ENCODE data around the gene NT5C3A.

Gene NT5C3A

GRCh38 chr7:33091641-33092191 is 29.1 kb upstream of the NT5C3A start:
- TF ChIP-seq CTCF (conservative IDR thresholded peaks at IDR 0.05; ENCODE audit: low read depth), result no peak
- ChIA-PET POLR2A (ENCODE audit: low non-redundant PET) (no interaction called here), CTCF (no interaction called here)
- no peak overlapping the region for H3K27ac ChIP-seq
- no peak for DNase-seq (ENCODE audit: low spot score)

GRCh38 chr7:33091111-33091531 is 28.5 kb upstream of the NT5C3A start:
- ChIA-PET POLR2A (ENCODE audit: low non-redundant PET) (no interaction called here), CTCF (no interaction called here)

GRCh38 chr7:33089142-33089541 is 26.6 kb upstream of the NT5C3A start:
- TF ChIP-seq CTCF (conservative IDR thresholded peaks at IDR 0.05; ENCODE audit: low read depth), result no peak
- CTCF ChIA-PET, result interaction anchor here (0.6 kb wide), 1 partner anchor 13 kb away, joined by 3 read pairs; no protein-coding TSS in a partner anchor
- H3K27ac ChIP-seq, result no peak overlapping the region
- POLR2A ChIA-PET (ENCODE audit: low non-redundant PET), result no interaction called here
- no peak for DNase-seq (ENCODE audit: low spot score)

More at GRCh38 chr7:33091111-33091531, 28.5 kb upstream of the NT5C3A start:
- no peak for DNase-seq (ENCODE audit: low spot score)
- no peak overlapping the region for H3K27ac ChIP-seq
- no peak for TF ChIP-seq CTCF (conservative IDR thresholded peaks at IDR 0.05; ENCODE audit: low read depth)

- CTCF ChIA-PET, result interaction anchor here (0.9 kb wide), 1 partner anchor 103 kb away, joined by 8 read pairs; no protein-coding TSS in a partner anchor
These were observed 25.3 kb upstream of the NT5C3A start for GRCh38 chr7:33087858-33088257.

GRCh38 chr7:33087356-33087755 is 24.8 kb upstream of the NT5C3A start:
- CTCF ChIA-PET, result interaction anchor here (0.7 to 0.9 kb wide), 2 partner anchors 17 to 104 kb away, joined by 3 to 8 read pairs; no protein-coding TSS in a partner anchor
- POLR2A ChIA-PET (ENCODE audit: low non-redundant PET), result no interaction called here
- no peak overlapping the region for H3K27ac ChIP-seq
- DNase-seq (ENCODE audit: low spot score), result no peak
- no peak for TF ChIP-seq CTCF (conservative IDR thresholded peaks at IDR 0.05; ENCODE audit: low read depth)

More at GRCh38 chr7:33087858-33088257, 25.3 kb upstream of the NT5C3A start:
- no peak for DNase-seq (ENCODE audit: low spot score)
- POLR2A ChIA-PET (ENCODE audit: low non-redundant PET), result no interaction called here
- H3K27ac ChIP-seq, result no peak overlapping the region
- no peak for TF ChIP-seq CTCF (conservative IDR thresholded peaks at IDR 0.05; ENCODE audit: low read depth)

GRCh38 chr7:33079763-33080690 is 17.5 kb upstream of the NT5C3A start:
- CTCF ChIA-PET, result no interaction called here
- POLR2A ChIA-PET (ENCODE audit: low non-redundant PET), result no interaction called here
- TF ChIP-seq CTCF (conservative IDR thresholded peaks at IDR 0.05; ENCODE audit: low read depth), result no peak
- no peak for DNase-seq (ENCODE audit: low spot score)
- no peak overlapping the region for H3K27ac ChIP-seq

All from RWPE1 (cell line).